Thoracic aorta (tissue), 2 donors: ENCODE data around the gene FGD5. TPM values are rescaled to one million over a fixed set of nuclear protein-coding genes. Genes with fewer than 3 reads are reported as not detected.
"Not testable (repeated sequence)": the region's sequence is repeated elsewhere in the genome, so short reads cannot be mapped to it uniquely, and the experiment has no call there.

Experiments used
- ATAC-seq: fragments of 150-250 bp; one replicate; pipeline ENCODE4 v1.8.0; 2017; ENCODE audit warnings: low read depth; ENCODE audit not compliant: insufficient number of reproducible peaks, low FRiP score
- DNase-seq: peaks from one replicate; pipeline ENCODE4 v3.0.0-alpha.2; 2020; ENCODE audit warnings: low spot score
- H3K27ac ChIP-seq, 2 donors: fragments of 200-600 bp; sonication (generic); 1 replicate in 1 of 2; 2 replicates in 1 of 2; pipeline ENCODE4 v1.5.1; 2016; ENCODE audit warnings: mild to moderate bottlenecking in 2 of 2, moderate library complexity in 2 of 2
- H3K27me3 ChIP-seq: fragments of 200-600 bp; sonication (generic); replicated peaks from 2 replicates; pipeline ENCODE4 v1.6.0; 2016; ENCODE audit warnings: mild to moderate bottlenecking; ENCODE audit not compliant: insufficient read depth
- H3K36me3 ChIP-seq: fragments of 200-600 bp; sonication (generic); one replicate; pipeline ENCODE4 v1.5.1; 2016
- H3K4me1 ChIP-seq, 2 donors: fragments of 200-600 bp; sonication (generic); 1 replicate in 1 of 2; 2 replicates in 1 of 2; pipeline versions ENCODE4 v1.5.1 to v1.6.0; 2016; ENCODE audit warnings: low read depth in 2 of 2, mild to moderate bottlenecking in 1 of 2; ENCODE audit not compliant: control insufficient read depth in 1 of 2
- H3K4me3 ChIP-seq: fragments of 200-600 bp; sonication (generic); 2 replicates; pipeline ENCODE4 v1.5.1; 2016; ENCODE audit warnings: mild to moderate bottlenecking
- H3K9me3 ChIP-seq: fragments of 200-600 bp; sonication (generic); 2 replicates; pipeline ENCODE4 v1.5.1; 2016
- CTCF ChIP-seq: fragments of 200-600 bp; sonication (generic); IDR thresholded peaks from one replicate; pipeline ENCODE4 v1.5.1; 2019; ENCODE audit warnings: antibody characterized with exemption
- total RNA-seq, 2 donors: library from RNA; depleted of rRNA; stranded (reverse); fragments of >200 nt; gene quantifications; one replicate each; pipeline versions ENCODE4 v1.1.0 to v1.2.3, GENCODE V29; 2016

FGD5 gene
- total RNA-seq, 2 donors from 2014 or later: 15.4 to 21.4 TPM

- no peak for ATAC-seq
- TF ChIP-seq CTCF: no peak
- Histone ChIP-seq H3K36me3 (no peaks in the 10 kb centered on the region), H3K9me3 (no peaks in the 10 kb centered on the region), H3K4me3 (no peak overlapping the region), H3K4me1 (peaks cover 0 to 7% of the 10 kb centered on the region in 2 donors), H3K27ac (no peak overlapping the region), H3K27me3 (no peaks in the 10 kb centered on the region)
- no peak for DNase-seq
These were observed 10.7 kb upstream of the FGD5 start for GRCh38 chr3:14808025-14808424.

- Histone ChIP-seq H3K4me3 (no peak overlapping the region), H3K36me3 (no peaks in the 10 kb centered on the region), H3K4me1 (peaks cover 0 to 7% of the 10 kb centered on the region in 2 donors), H3K27me3 (no peaks in the 10 kb centered on the region), H3K27ac (no peak overlapping the region), H3K9me3 (no peaks in the 10 kb centered on the region)
- no peak for TF ChIP-seq CTCF
- DNase-seq (no peak), ATAC-seq (no peak)
These were observed 10.1 kb upstream of the FGD5 start for GRCh38 chr3:14808502-14809266.

GRCh38 chr3:14809611-14810010 is 9.2 kb upstream of the FGD5 start:
- not testable (repeated sequence) for H3K4me1 ChIP-seq

GRCh38 chr3:14810070-14810791 is 8.5 kb upstream of the FGD5 start:
- no peak for ATAC-seq
- TF ChIP-seq CTCF: no peak
- Histone ChIP-seq H3K36me3 (no peaks in the 10 kb centered on the region), H3K4me1 (peaks cover 0 to 7% of the 10 kb centered on the region in 2 donors), H3K9me3 (no peaks in the 10 kb centered on the region), H3K4me3 (peak overlapping the region; percentile 70), H3K27ac (peak overlapping the region in 1 of 2 donors; percentile 35), H3K27me3 (no peaks in the 10 kb centered on the region)
- no peak for DNase-seq

More at GRCh38 chr3:14809611-14810010, 9.2 kb upstream of the FGD5 start:
- peak overlapping the region; percentile 64 for H3K4me3 ChIP-seq
- H3K36me3 ChIP-seq, H3K27ac ChIP-seq, DNase-seq, H3K9me3 ChIP-seq, ATAC-seq, H3K27me3 ChIP-seq: not testable (repeated sequence)

GRCh38 chr3:14810801-14811661 is 7.7 kb upstream of the FGD5 start:
- no peaks in the 10 kb centered on the region for H3K36me3 ChIP-seq
- H3K9me3 ChIP-seq: no peaks in the 10 kb centered on the region
- peaks cover 0 to 7% of the 10 kb centered on the region in 2 donors for H3K4me1 ChIP-seq
- DNase-seq (no peak), ATAC-seq (no peak)
- H3K4me3 ChIP-seq: peak overlapping the region; percentile 70
- TF ChIP-seq CTCF: no peak
- H3K27ac ChIP-seq: peak overlapping the region in 1 of 2 donors; percentile 27
- no peaks in the 10 kb centered on the region for H3K27me3 ChIP-seq
